GM23338 (cell line): ENCODE measurements around the gene DDX54. TPM values are rescaled to one million over a fixed set of nuclear protein-coding genes. Genes with fewer than 3 reads are reported as not detected.

Source experiments
- ATAC-seq: fragments of 200-7000 bp; cut with Tn5 transposase; 3 replicates; pipeline ENCODE4 v1.9.1; 2020
- DNase-seq: peaks from one replicate; pipeline ENCODE4 v3.0.0-alpha.2; 2015; ENCODE audit warnings: low spot score
- H2AFZ ChIP-seq: fragments of 200-600 bp; sonication (generic); 2 replicates; pipeline ENCODE4 v1.8.0; 2016; ENCODE audit warnings: antibody characterized with exemption, mild to moderate bottlenecking, moderate library complexity
- H3F3A ChIP-seq: fragments of 200-600 bp; sonication (generic); replicated peaks from 2 replicates; pipeline ENCODE4 v1.8.0; 2017; ENCODE audit warnings: antibody characterized with exemption, mixed run types, low read depth
- H3K27ac ChIP-seq: fragments of 200-600 bp; sonication (generic); 2 replicates; pipeline ENCODE4 v1.6.1; 2016; ENCODE audit warnings: low read depth
- H3K27me3 ChIP-seq: fragments of 200-600 bp; sonication (generic); 2 replicates; pipeline ENCODE4 v1.8.0; 2016; ENCODE audit warnings: mild to moderate bottlenecking, mixed run types, moderate library complexity; ENCODE audit not compliant: insufficient read depth
- H3K36me3 ChIP-seq: fragments of 200-600 bp; sonication (generic); 2 replicates; pipeline ENCODE4 v1.8.0; 2016; ENCODE audit warnings: mild to moderate bottlenecking; ENCODE audit not compliant: insufficient read depth
- H3K4me1 ChIP-seq: fragments of 200-600 bp; sonication (generic); 2 replicates; pipeline ENCODE4 v1.8.0; 2016; ENCODE audit warnings: mild to moderate bottlenecking, moderate library complexity; ENCODE audit not compliant: insufficient read depth
- H3K4me2 ChIP-seq: fragments of 200-600 bp; sonication (generic); 2 replicates; pipeline ENCODE4 v1.7.1; 2017; ENCODE audit warnings: mixed run types
- H3K4me3 ChIP-seq: fragments of 200-600 bp; sonication (generic); 2 replicates; pipeline ENCODE4 v1.6.1; 2016; ENCODE audit warnings: mixed run types
- H3K79me2 ChIP-seq: fragments of 200-600 bp; sonication (generic); replicated peaks from 2 replicates; pipeline ENCODE4 v1.8.0; 2017; ENCODE audit warnings: mild to moderate bottlenecking; ENCODE audit not compliant: insufficient read depth
- H3K9me2 ChIP-seq: fragments of 200-600 bp; sonication (generic); 2 replicates; pipeline ENCODE4 v1.8.0; 2017; ENCODE audit not compliant: insufficient read depth
- H4K20me1 ChIP-seq: fragments of 200-600 bp; sonication (generic); replicated peaks from 2 replicates; pipeline ENCODE4 v1.8.0; 2017; ENCODE audit warnings: mild to moderate bottlenecking; ENCODE audit not compliant: insufficient read depth
- H3K27ac Mint-ChIP-seq: 2 replicates; pipeline ENCODE4 v1.8.0; 2020; ENCODE audit warnings: inconsistent platforms, mild to moderate bottlenecking, moderate library complexity, mixed read lengths
- H3K27me3 Mint-ChIP-seq: 3 replicates; pipeline ENCODE4 v1.8.0; 2022; ENCODE audit warnings: low read depth, mild to moderate bottlenecking, moderate library complexity, mixed read lengths, inconsistent platforms; ENCODE audit not compliant: insufficient read depth, poor library complexity
- H3K36me3 Mint-ChIP-seq: 3 replicates; pipeline ENCODE4 v1.8.0; 2021; ENCODE audit warnings: low read depth, mild to moderate bottlenecking, inconsistent platforms, moderate library complexity, mixed read lengths
- H3K4me1 Mint-ChIP-seq: 3 replicates; pipeline ENCODE4 v1.8.0; 2020; ENCODE audit warnings: mild to moderate bottlenecking, inconsistent platforms, mixed read lengths
- H3K4me3 Mint-ChIP-seq: 3 replicates; pipeline ENCODE4 v1.8.0; 2021; ENCODE audit warnings: moderate library complexity, mild to moderate bottlenecking, inconsistent platforms, mixed read lengths
- H3K9me3 Mint-ChIP-seq: 3 replicates; pipeline ENCODE4 v1.8.0; 2020; ENCODE audit warnings: moderate library complexity, mild to moderate bottlenecking, inconsistent platforms, mixed read lengths
- CREB1 ChIP-seq: fragments of 250-450 bp; sonication (Bioruptor Pico); IDR thresholded peaks from 2 replicates; pipeline ENCODE4 v1.5.0; 2020; ENCODE audit warnings: low read depth, mild to moderate bottlenecking, moderate library complexity
- EZH2 ChIP-seq: fragments of 200-600 bp; sonication (generic); IDR thresholded peaks from one replicate; pipeline ENCODE4 v1.8.0; 2017; ENCODE audit warnings: antibody characterized with exemption, mild to moderate bottlenecking, low read depth; ENCODE audit not compliant: unreplicated experiment
- EZH2phosphoT487 ChIP-seq: fragments of 200-600 bp; sonication (generic); IDR thresholded peaks from one replicate; pipeline ENCODE4 v1.8.1; 2018; ENCODE audit warnings: antibody characterized with exemption; ENCODE audit not compliant: unreplicated experiment
- NANOG ChIP-seq: IDR thresholded peaks from 2 replicates; pipeline ENCODE4 v1.6.1; 2016; ENCODE audit warnings: antibody characterized with exemption, borderline replicate concordance
- POLR2AphosphoS5 ChIP-seq: IDR thresholded peaks from 2 replicates; pipeline ENCODE4 v1.6.1; 2016; ENCODE audit warnings: antibody characterized with exemption, low read depth
- REST ChIP-seq: IDR thresholded peaks from one replicate; pipeline ENCODE4 v1.6.1; 2018; ENCODE audit warnings: antibody characterized with exemption; ENCODE audit not compliant: unreplicated experiment
- ZNF331 ChIP-seq: fragments of 250-450 bp; sonication (Bioruptor Pico); IDR thresholded peaks from 2 replicates; pipeline ENCODE4 v1.5.0; 2020; ENCODE audit warnings: low read depth, mild to moderate bottlenecking, moderate library complexity
- polyA plus RNA-seq: library from polyadenylated mRNA; unstranded; fragments of >200 nt; fragmentation: Nextera tagmentation; extraction: Ambion mirVana; gene quantifications from 2 replicates; pipeline ENCODE4 v1.2.1, GENCODE V29; 2016
- total RNA-seq: library from RNA; depleted of rRNA; stranded (reverse); fragments of >200 nt; shearing (Covaris generic); gene quantifications from 2 replicates; pipeline ENCODE4 v1.2.3, GENCODE V29; 2014
- TF ChIP-seq, protein P1 (sequence below): fragments of 250-450 bp; sonication (Bioruptor Pico); IDR thresholded peaks from 2 replicates; pipeline ENCODE4 v1.5.0; 2020; ENCODE audit warnings: mild to moderate bottlenecking, moderate library complexity
- TF ChIP-seq, protein P2 (sequence below), 2 experiments: fragments of 200-600 bp in 1 of 2; sonication (generic) in 1 of 2; conservative IDR thresholded peaks; 2 replicates each; pipeline versions ENCODE4 v1.5.1 to v1.6.1; 2016 to 2017; ENCODE audit warnings: antibody characterized with exemption in 2 of 2, low read depth in 2 of 2, mild to moderate bottlenecking in 2 of 2, moderate library complexity in 1 of 2

Gene DDX54
- total and polyA plus RNA-seq, 2 experiments from 2014 or later, result 84.1 to 89.4 TPM

DNA sequence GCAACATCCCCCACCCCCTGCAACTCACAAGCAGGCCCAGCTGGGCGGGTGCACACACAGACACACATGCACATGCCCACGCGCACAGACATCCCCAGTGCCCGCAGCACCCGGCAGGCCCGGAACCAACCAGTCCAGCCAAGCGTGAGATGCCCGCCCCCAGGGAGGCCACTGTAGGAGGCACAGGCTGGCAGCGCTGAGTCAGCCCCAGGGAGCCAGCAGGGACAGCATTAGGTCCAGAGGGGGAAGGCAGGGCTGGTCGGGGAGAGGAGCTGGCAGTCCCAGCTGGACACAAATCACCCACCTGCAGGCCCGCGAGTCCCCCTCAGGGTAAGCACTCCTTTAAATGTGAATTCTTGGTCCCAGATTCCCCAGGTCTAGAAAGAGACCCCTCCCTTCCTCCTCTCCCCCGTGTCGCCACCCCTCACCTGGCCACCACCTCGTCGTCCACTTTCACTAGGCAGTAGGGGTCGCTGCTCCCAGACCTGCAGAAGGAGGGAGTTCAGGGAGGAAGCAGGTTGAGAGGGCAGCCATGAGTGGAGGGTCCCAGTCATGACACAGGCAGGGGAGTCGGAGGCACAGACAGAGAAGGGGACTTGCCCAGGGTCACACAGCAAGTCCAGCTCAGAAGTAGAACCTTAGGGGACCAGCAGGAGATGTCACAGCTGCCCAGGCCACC is 54.7 kb downstream of the DDX54 start:
- no peak for TF ChIP-seq EZH2
- TF ChIP-seq, protein P1, sequence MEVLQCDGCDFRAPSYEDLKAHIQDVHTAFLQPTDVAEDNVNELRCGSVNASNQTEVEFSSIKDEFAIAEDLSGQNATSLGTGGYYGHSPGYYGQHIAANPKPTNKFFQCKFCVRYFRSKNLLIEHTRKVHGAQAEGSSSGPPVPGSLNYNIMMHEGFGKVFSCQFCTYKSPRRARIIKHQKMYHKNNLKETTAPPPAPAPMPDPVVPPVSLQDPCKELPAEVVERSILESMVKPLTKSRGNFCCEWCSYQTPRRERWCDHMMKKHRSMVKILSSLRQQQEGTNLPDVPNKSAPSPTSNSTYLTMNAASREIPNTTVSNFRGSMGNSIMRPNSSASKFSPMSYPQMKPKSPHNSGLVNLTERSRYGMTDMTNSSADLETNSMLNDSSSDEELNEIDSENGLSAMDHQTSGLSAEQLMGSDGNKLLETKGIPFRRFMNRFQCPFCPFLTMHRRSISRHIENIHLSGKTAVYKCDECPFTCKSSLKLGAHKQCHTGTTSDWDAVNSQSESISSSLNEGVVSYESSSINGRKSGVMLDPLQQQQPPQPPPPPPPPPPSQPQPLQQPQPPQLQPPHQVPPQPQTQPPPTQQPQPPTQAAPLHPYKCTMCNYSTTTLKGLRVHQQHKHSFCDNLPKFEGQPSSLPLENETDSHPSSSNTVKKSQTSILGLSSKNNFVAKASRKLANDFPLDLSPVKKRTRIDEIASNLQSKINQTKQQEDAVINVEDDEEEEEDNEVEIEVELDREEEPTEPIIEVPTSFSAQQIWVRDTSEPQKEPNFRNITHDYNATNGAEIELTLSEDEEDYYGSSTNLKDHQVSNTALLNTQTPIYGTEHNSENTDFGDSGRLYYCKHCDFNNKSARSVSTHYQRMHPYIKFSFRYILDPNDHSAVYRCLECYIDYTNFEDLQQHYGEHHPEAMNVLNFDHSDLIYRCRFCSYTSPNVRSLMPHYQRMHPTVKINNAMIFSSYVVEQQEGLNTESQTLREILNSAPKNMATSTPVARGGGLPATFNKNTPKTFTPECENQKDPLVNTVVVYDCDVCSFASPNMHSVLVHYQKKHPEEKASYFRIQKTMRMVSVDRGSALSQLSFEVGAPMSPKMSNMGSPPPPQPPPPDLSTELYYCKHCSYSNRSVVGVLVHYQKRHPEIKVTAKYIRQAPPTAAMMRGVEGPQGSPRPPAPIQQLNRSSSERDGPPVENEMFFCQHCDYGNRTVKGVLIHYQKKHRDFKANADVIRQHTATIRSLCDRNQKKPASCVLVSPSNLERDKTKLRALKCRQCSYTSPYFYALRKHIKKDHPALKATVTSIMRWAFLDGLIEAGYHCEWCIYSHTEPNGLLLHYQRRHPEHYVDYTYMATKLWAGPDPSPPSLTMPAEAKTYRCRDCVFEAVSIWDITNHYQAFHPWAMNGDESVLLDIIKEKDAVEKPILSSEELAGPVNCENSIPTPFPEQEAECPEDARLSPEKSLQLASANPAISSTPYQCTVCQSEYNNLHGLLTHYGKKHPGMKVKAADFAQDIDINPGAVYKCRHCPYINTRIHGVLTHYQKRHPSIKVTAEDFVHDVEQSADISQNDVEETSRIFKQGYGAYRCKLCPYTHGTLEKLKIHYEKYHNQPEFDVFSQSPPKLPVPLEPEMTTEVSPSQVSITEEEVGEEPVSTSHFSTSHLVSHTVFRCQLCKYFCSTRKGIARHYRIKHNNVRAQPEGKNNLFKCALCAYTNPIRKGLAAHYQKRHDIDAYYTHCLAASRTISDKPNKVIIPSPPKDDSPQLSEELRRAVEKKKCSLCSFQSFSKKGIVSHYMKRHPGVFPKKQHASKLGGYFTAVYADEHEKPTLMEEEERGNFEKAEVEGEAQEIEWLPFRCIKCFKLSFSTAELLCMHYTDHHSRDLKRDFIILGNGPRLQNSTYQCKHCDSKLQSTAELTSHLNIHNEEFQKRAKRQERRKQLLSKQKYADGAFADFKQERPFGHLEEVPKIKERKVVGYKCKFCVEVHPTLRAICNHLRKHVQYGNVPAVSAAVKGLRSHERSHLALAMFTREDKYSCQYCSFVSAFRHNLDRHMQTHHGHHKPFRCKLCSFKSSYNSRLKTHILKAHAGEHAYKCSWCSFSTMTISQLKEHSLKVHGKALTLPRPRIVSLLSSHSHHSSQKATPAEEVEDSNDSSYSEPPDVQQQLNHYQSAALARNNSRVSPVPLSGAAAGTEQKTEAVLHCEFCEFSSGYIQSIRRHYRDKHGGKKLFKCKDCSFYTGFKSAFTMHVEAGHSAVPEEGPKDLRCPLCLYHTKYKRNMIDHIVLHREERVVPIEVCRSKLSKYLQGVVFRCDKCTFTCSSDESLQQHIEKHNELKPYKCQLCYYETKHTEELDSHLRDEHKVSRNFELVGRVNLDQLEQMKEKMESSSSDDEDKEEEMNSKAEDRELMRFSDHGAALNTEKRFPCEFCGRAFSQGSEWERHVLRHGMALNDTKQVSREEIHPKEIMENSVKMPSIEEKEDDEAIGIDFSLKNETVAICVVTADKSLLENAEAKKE (CRISPR knock-in tag), result no peak
- no peak for TF ChIP-seq ZNF331 (CRISPR knock-in tag)
- TF ChIP-seq, protein P2, sequence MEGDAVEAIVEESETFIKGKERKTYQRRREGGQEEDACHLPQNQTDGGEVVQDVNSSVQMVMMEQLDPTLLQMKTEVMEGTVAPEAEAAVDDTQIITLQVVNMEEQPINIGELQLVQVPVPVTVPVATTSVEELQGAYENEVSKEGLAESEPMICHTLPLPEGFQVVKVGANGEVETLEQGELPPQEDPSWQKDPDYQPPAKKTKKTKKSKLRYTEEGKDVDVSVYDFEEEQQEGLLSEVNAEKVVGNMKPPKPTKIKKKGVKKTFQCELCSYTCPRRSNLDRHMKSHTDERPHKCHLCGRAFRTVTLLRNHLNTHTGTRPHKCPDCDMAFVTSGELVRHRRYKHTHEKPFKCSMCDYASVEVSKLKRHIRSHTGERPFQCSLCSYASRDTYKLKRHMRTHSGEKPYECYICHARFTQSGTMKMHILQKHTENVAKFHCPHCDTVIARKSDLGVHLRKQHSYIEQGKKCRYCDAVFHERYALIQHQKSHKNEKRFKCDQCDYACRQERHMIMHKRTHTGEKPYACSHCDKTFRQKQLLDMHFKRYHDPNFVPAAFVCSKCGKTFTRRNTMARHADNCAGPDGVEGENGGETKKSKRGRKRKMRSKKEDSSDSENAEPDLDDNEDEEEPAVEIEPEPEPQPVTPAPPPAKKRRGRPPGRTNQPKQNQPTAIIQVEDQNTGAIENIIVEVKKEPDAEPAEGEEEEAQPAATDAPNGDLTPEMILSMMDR (conservative IDR thresholded peaks at IDR 0.05; ENCODE audit: low read depth in 2 of 2), result peak; percentile 65 to 94
- TF ChIP-seq NANOG, result no peak
- peak; percentile 54; the same call in 1 of the 2 replicates for TF ChIP-seq CREB1 (CRISPR knock-in tag)
- TF ChIP-seq POLR2AphosphoS5, result no peak
- TF ChIP-seq REST, result no peak
- TF ChIP-seq EZH2phosphoT487, result no peak
- Histone ChIP-seq H3F3A (no peaks in the 10 kb centered on the region), H3K27me3 (peaks cover 8% of the 10 kb centered on the region), H2AFZ (0 out of 2 replicates have a peak overlapping the region, but pooled peaks have one; percentile 56), H3K4me3 (no peak overlapping the region), H3K36me3 (no peaks in the 10 kb centered on the region), H3K4me1 (peaks cover 5% of the 10 kb centered on the region; the same call in 1 of the 2 replicates), H3K27ac (no peak overlapping the region), H4K20me1 (no peaks in the 10 kb centered on the region), H3K79me2 (no peaks in the 10 kb centered on the region), H3K9me2 (no peaks in the 10 kb centered on the region), H3K4me2 (no peak overlapping the region)
- Mint-ChIP-seq H3K27me3 (peaks cover 14% of the 10 kb centered on the region), H3K36me3 (no peaks in the 10 kb centered on the region), H3K9me3 (no peaks in the 10 kb centered on the region), H3K4me1 (peaks cover 7% of the 10 kb centered on the region; the same call in 2 of the 3 replicates), H3K27ac (no peak overlapping the region; the same call in 1 of the 2 replicates), H3K4me3 (no peak overlapping the region)
- DNase-seq (peak; percentile 85), ATAC-seq (peak; percentile 61)
